ENCODE data around the gene SERPINA1. TPM values are rescaled to one million over a fixed set of nuclear protein-coding genes. Genes with fewer than 3 reads are reported as not detected.

SERPINA1 gene
- total and polyA plus RNA-seq, 2 of the 13 experiments (the other 11 are each of a cell fraction or from before 2014, with no cell fraction given): 3,266 to 11,015 TPM

- no peak for TF ChIP-seq ZXDC (CRISPR knock-in tag; IDR thresholded peaks at IDR 0.05)
- TF ChIP-seq ZNF883 (CRISPR knock-in tag; IDR thresholded peaks at IDR 0.05; ENCODE audit: not compliant biosample characterization): no peak
- TF ChIP-seq FOXJ3 (CRISPR knock-in tag; IDR thresholded peaks at IDR 0.05; ENCODE audit: borderline replicate concordance): no peak
- TF ChIP-seq TFDP1 (CRISPR knock-in tag; IDR thresholded peaks at IDR 0.05; ENCODE audit: borderline replicate concordance): no peak
- TF ChIP-seq RELA (CRISPR knock-in tag; IDR thresholded peaks at IDR 0.05): no peak
- no peak for TF ChIP-seq NCOR1 (IDR thresholded peaks at IDR 0.05; ENCODE audit: borderline replicate concordance, low read length)
- 0 out of 2 replicates have a peak, but pooled peaks have one; percentile 37 for TF ChIP-seq ZNF713 (CRISPR knock-in tag; IDR thresholded peaks at IDR 0.05)
- no peak for TF ChIP-seq PAF1 (CRISPR knock-in tag; IDR thresholded peaks at IDR 0.05)
- TF ChIP-seq HDAC2 (CRISPR knock-in tag; IDR thresholded peaks at IDR 0.05): peak; percentile 52; the same call in 1 of the 2 replicates
- TF ChIP-seq ZNF333 (CRISPR knock-in tag; IDR thresholded peaks at IDR 0.05; ENCODE audit: borderline replicate concordance): no peak
- no peak for TF ChIP-seq MATR3 (CRISPR knock-in tag; IDR thresholded peaks at IDR 0.05)
- no peak for TF ChIP-seq NR3C1 (CRISPR knock-in tag; IDR thresholded peaks at IDR 0.05)
- peak; percentile 50; the same call in 1 of the 2 replicates for TF ChIP-seq REPIN1 (CRISPR knock-in tag; IDR thresholded peaks at IDR 0.05; ENCODE audit: borderline replicate concordance, low read depth)
- TF ChIP-seq NFIC (IDR thresholded peaks at IDR 0.05; ENCODE audit: low read length): 0 out of 2 replicates have a peak, but pooled peaks have one; percentile 32
- TF ChIP-seq SMYD3 (CRISPR knock-in tag; IDR thresholded peaks at IDR 0.05): no peak
- TF ChIP-seq NCOA1 (CRISPR knock-in tag; IDR thresholded peaks at IDR 0.05): no peak
- peak; percentile 51; the same call in 1 of the 2 replicates for TF ChIP-seq TBX2 (CRISPR knock-in tag; IDR thresholded peaks at IDR 0.05; ENCODE audit: borderline replicate concordance)
- TF ChIP-seq MIXL1 (CRISPR knock-in tag; IDR thresholded peaks at IDR 0.05): peak; percentile 65; the same call in 1 of the 2 replicates
- TF ChIP-seq ZNF335 (CRISPR knock-in tag; IDR thresholded peaks at IDR 0.05): peak; percentile 21; the same call in 1 of the 2 replicates
- 0 out of 2 replicates have a peak, but pooled peaks have one; percentile 33 for TF ChIP-seq KMT2A (CRISPR knock-in tag; IDR thresholded peaks at IDR 0.05)
- no peak for TF ChIP-seq TEF (CRISPR knock-in tag; IDR thresholded peaks at IDR 0.05)
- TF ChIP-seq ZNF503 (CRISPR knock-in tag; IDR thresholded peaks at IDR 0.05): no peak
- no peak for TF ChIP-seq ZBTB21 (CRISPR knock-in tag; IDR thresholded peaks at IDR 0.05)
- no peak for TF ChIP-seq MZF1 (CRISPR knock-in tag; IDR thresholded peaks at IDR 0.05; ENCODE audit: borderline replicate concordance)
These were observed 24.6 kb upstream of the SERPINA1 start (continued) for GRCh38 chr14:94412671-94413638.
